ENCODE results near the gene RHBDL1.

RHBDL1 gene

DNA sequence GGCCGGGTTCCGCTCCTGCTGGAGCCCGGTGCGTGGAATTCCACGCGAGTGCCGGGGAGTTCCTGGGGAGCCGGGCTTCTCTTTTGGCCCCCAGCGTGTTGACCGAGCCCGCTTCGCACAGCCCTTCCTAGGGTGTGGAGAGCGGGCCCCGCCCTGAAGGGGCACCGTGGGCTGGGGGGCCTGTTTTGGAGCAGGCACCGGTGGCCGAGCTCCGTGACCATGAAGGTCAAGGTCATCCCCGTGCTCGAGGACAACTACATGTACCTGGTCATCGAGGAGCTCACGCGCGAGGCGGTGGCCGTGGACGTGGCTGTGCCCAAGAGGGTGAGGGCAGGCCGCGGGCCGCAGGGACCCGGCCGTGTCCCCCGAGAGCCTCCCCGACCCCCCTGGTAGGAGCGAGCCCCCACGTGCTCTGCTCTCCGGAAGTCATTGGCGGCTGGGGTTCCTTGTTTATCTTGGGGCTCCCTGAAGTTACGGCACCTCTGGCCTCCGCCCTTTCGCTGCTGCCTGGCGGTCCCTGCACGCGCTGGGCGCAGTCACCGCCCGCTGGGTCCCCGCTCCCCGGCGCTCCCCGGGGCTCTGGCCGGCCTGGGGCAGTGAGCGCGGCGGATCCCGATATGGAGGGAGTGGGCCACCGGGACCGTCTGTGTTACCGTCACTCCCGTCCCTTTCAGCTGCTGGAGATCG is 52.0 kb downstream of the RHBDL1 start (continued):
- TF ChIP-seq, protein P1, sequence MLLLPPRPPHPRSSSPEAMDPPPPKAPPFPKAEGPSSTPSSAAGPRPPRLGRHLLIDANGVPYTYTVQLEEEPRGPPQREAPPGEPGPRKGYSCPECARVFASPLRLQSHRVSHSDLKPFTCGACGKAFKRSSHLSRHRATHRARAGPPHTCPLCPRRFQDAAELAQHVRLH (tag by site-specific recombination; IDR thresholded peaks at IDR 0.05), result 0 out of 2 replicates have a peak, but pooled peaks have one; percentile 21
- TF ChIP-seq SCRT2 (tag by site-specific recombination; IDR thresholded peaks at IDR 0.05) (no peak), SP3 (tag by site-specific recombination; IDR thresholded peaks at IDR 0.05) (peak; percentile 45), ZNF155 (tag by site-specific recombination; IDR thresholded peaks at IDR 0.05) (no peak), IKZF3 (tag by site-specific recombination; IDR thresholded peaks at IDR 0.05) (no peak), ZNF221 (tag by site-specific recombination; IDR thresholded peaks at IDR 0.05; ENCODE audit: borderline replicate concordance) (no peak), ZNF274 (IDR thresholded peaks at IDR 0.05; ENCODE audit: low read length) (no peak), ZNF274 (tag by site-specific recombination; IDR thresholded peaks at IDR 0.05; ENCODE audit: borderline replicate concordance) (no peak), ZNF843 (tag by site-specific recombination; IDR thresholded peaks at IDR 0.05) (peak; percentile 23; the same call in 1 of the 2 replicates), ZBTB8A (tag by site-specific recombination; IDR thresholded peaks at IDR 0.05) (peak; percentile 88), ZNF610 (tag by site-specific recombination; IDR thresholded peaks at IDR 0.05; ENCODE audit: borderline replicate concordance) (0 out of 2 replicates have a peak, but pooled peaks have one; percentile 15), ZNF112 (tag by site-specific recombination; IDR thresholded peaks at IDR 0.05) (no peak), GLI4 (tag by site-specific recombination; IDR thresholded peaks at IDR 0.05) (no peak), RBAK (tag by site-specific recombination; IDR thresholded peaks at IDR 0.05) (no peak), ZSCAN16 (tag by site-specific recombination; IDR thresholded peaks at IDR 0.05) (0 out of 2 replicates have a peak, but pooled peaks have one; percentile 33), MZF1 (tag by site-specific recombination; IDR thresholded peaks at IDR 0.05; ENCODE audit: borderline replicate concordance) (no peak), ZBTB17 (tag by site-specific recombination; IDR thresholded peaks at IDR 0.05) (no peak), ZNF558 (tag by site-specific recombination; IDR thresholded peaks at IDR 0.05) (no peak), KLF8 (tag by site-specific recombination; IDR thresholded peaks at IDR 0.05) (peak; percentile 75; the same call in 1 of the 2 replicates), ZNF366 (tag by site-specific recombination; conservative IDR thresholded peaks at IDR 0.05) (no peak), ZNF670 (tag by site-specific recombination; IDR thresholded peaks at IDR 0.05; ENCODE audit: low read depth) (no peak), SALL2 (tag by site-specific recombination; IDR thresholded peaks at IDR 0.05; ENCODE audit: borderline replicate concordance) (no peak), ZNF501 (tag by site-specific recombination; IDR thresholded peaks at IDR 0.05) (0 out of 2 replicates have a peak, but pooled peaks have one; percentile 31), SETDB1 (IDR thresholded peaks at IDR 0.05; ENCODE audit: insufficient read length, low read length) (no peak), ZIC2 (tag by site-specific recombination; IDR thresholded peaks at IDR 0.05) (peak; percentile 90), YY1 (tag by site-specific recombination; IDR thresholded peaks at IDR 0.05) (0 out of 2 replicates have a peak, but pooled peaks have one; percentile 8), ZNF629 (tag by site-specific recombination; IDR thresholded peaks at IDR 0.05) (peak; percentile 44; the same call in 1 of the 2 replicates)
- TF ChIP-seq, protein P2, sequence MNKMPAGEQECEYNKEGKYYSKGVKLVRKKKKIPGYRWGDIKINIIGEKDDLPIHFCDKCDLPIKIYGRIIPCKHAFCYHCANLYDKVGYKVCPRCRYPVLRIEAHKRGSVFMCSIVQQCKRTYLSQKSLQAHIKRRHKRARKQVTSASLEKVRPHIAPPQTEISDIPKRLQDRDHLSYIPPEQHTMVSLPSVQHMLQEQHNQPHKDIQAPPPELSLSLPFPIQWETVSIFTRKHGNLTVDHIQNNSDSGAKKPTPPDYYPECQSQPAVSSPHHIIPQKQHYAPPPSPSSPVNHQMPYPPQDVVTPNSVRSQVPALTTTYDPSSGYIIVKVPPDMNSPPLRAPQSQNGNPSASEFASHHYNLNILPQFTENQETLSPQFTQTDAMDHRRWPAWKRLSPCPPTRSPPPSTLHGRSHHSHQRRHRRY (tag by site-specific recombination; IDR thresholded peaks at IDR 0.05), result peak; percentile 64; the same call in 1 of the 2 replicates
- TF ChIP-seq, protein P3, sequence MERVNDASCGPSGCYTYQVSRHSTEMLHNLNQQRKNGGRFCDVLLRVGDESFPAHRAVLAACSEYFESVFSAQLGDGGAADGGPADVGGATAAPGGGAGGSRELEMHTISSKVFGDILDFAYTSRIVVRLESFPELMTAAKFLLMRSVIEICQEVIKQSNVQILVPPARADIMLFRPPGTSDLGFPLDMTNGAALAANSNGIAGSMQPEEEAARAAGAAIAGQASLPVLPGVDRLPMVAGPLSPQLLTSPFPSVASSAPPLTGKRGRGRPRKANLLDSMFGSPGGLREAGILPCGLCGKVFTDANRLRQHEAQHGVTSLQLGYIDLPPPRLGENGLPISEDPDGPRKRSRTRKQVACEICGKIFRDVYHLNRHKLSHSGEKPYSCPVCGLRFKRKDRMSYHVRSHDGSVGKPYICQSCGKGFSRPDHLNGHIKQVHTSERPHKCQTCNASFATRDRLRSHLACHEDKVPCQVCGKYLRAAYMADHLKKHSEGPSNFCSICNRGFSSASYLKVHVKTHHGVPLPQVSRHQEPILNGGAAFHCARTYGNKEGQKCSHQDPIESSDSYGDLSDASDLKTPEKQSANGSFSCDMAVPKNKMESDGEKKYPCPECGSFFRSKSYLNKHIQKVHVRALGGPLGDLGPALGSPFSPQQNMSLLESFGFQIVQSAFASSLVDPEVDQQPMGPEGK (tag by site-specific recombination; IDR thresholded peaks at IDR 0.05), result peak; percentile 85
